NCI-H128 (cell line): Measurements from ENCODE around the gene GPR34.

Experiments used
- DNase-seq: peaks from one replicate; lab custom pipeline; 2025; ENCODE audit not compliant: unreplicated experiment; lab: John Stamatoyannopoulos, UW

Gene GPR34

DNA sequence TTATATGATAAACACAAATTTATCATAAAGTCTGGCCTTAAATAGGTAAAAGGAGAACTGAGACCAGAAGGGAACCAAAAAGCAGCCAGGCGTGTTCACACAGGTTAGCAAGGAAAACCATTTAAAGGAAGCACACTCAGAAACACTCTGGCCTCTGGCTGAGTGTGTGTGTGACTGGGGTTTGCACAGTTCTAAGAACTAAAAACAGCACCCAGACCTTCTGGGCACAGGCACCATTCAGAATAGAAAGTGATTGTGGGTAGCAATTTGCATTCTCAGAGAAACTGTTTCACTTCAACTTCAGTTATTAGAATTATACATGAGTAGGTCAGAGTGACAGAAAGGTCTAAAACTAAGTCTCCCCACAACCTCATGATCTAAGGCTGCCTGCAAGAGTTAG, 45.2 kb downstream of the GPR34 start:
- no peak for DNase-seq

DNA sequence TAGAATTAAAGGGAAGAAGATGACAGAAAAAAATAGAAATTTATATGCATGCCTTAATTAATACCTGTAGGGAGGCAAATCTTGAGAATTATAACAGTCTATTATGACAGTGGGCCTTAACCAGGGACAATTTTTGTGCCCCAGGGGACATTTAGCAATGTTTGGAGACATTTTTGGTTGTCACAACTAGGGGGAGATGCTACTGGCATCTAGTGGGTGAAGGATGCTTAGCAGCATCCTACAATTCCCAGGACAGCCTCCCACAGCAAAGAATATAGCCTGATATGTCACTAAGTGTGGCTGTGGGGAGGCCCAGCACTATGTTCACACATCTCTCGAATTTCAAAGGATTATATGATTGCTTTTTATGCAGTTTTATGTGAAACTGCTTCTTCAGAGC, 45.8 kb downstream of the GPR34 start:
- DNase-seq, result no peak

DNA sequence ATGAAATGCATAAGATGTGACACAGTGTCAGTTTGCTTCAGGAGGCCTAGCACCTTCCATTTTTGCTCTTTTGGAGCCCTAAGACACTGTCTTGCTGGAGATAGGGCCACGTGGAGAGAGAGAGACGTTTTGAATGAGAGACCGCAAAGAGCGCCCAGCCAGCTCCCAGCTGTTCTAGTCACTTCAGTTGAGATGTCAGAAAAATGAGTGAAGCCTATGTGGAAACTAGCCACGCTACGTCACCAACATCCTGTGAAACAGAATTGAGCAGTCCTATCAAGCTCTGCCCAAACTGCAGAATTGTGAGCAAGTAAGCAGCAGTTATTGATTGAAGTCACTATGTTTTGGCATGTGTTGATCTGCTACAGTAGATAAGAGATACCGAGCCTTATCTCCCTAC, 48.3 kb downstream of the GPR34 start:
- DNase-seq, result no peak

- no peak for DNase-seq
These were observed 51.1 kb downstream of the GPR34 start for GRCh38 chrX:41739871-41740270.
